WTC11 (cell line): ENCODE data around the gene CNTNAP2. TPM values are rescaled to one million over a fixed set of nuclear protein-coding genes. Genes with fewer than 3 reads are reported as not detected.

Experiments
- ATAC-seq: fragments of 200-7000 bp; cut with Tn5 transposase; 2 replicates; pipeline ENCODE4 v1.10.0; 2021; ENCODE audit warnings: mild to moderate bottlenecking, moderate library complexity
- CTCF ChIA-PET: fragments of 300-600 bp; sonication (Branson Sonifier 250); formaldehyde crosslinking; loops from one replicate; lab custom pipeline; 2021; ENCODE audit warnings: antibody characterized with exemption; lab: Charles Lee
- POLR2A ChIA-PET: fragments of 350-600 bp; sonication (Branson Sonifier 250); formaldehyde crosslinking; loops from one replicate; lab custom pipeline; 2021; ENCODE audit warnings: antibody characterized with exemption; lab: Charles Lee
- DNase-seq: peaks from one replicate; pipeline ENCODE4 v3.0.0; 2021; ENCODE audit warnings: low spot score
- H3K27ac Mint-ChIP-seq: 2 replicates; pipeline ENCODE4 v1.8.0; 2021; ENCODE audit warnings: mixed read lengths
- H3K27me3 Mint-ChIP-seq: 2 replicates; pipeline ENCODE4 v1.8.0; 2021; ENCODE audit warnings: low read depth, mild to moderate bottlenecking, moderate library complexity, mixed read lengths
- H3K36me3 Mint-ChIP-seq: 2 replicates; pipeline ENCODE4 v1.8.0; 2021; ENCODE audit warnings: mixed read lengths
- H3K4me1 Mint-ChIP-seq: 2 replicates; pipeline ENCODE4 v1.8.0; 2022; ENCODE audit warnings: mixed read lengths
- H3K4me3 Mint-ChIP-seq: 2 replicates; pipeline ENCODE4 v1.8.0; 2021; ENCODE audit warnings: mild to moderate bottlenecking, moderate library complexity, mixed read lengths
- H3K9me3 Mint-ChIP-seq: 2 replicates; pipeline ENCODE4 v1.8.0; 2021; ENCODE audit warnings: mixed read lengths
- E2F5 ChIP-seq: sonication (generic); formaldehyde crosslinking; IDR thresholded peaks from 2 replicates; pipeline ENCODE4 v1.8.1; 2022; ENCODE audit warnings: mild to moderate bottlenecking, moderate library complexity, missing genetic modification reagents
- GABPB1 ChIP-seq: sonication (generic); formaldehyde crosslinking; IDR thresholded peaks from 2 replicates; pipeline ENCODE4 v1.8.1; 2023; ENCODE audit warnings: mild to moderate bottlenecking, missing genetic modification reagents
- GRHL2 ChIP-seq: fragments of 250-450 bp; sonication (Bioruptor Pico); IDR thresholded peaks from 2 replicates; pipeline ENCODE4 v1.8.0; 2022; ENCODE audit warnings: mild to moderate bottlenecking, moderate library complexity; ENCODE audit not compliant: insufficient replicate concordance, severe bottlenecking
- KAT7 ChIP-seq: sonication (generic); formaldehyde crosslinking; IDR thresholded peaks from 2 replicates; pipeline ENCODE4 v1.8.1; 2023; ENCODE audit warnings: missing genetic modification reagents, mild to moderate bottlenecking, borderline replicate concordance
- MXD4 ChIP-seq: fragments of 250-450 bp; sonication (Bioruptor Pico); IDR thresholded peaks from 2 replicates; pipeline ENCODE4 v1.8.0; 2021; ENCODE audit warnings: mild to moderate bottlenecking, moderate library complexity, borderline replicate concordance
- NR3C1 ChIP-seq: sonication (generic); formaldehyde crosslinking; conservative IDR thresholded peaks from 2 replicates; pipeline ENCODE4 v1.8.1; 2023; ENCODE audit warnings: low read depth, mild to moderate bottlenecking, missing genetic modification reagents
- RORB ChIP-seq: fragments of 250-450 bp; sonication (Bioruptor Pico); IDR thresholded peaks from 2 replicates; pipeline ENCODE4 v1.9.0; 2021; ENCODE audit warnings: mild to moderate bottlenecking
- SMAD3 ChIP-seq: sonication (generic); formaldehyde crosslinking; IDR thresholded peaks from 2 replicates; pipeline ENCODE4 v1.8.0; 2022; ENCODE audit warnings: missing genetic modification reagents, mild to moderate bottlenecking, borderline replicate concordance
- SOX15 ChIP-seq: fragments of 250-450 bp; sonication (Bioruptor Pico); IDR thresholded peaks from 2 replicates; pipeline ENCODE4 v1.9.0; 2021; ENCODE audit warnings: mild to moderate bottlenecking
- TCF7 ChIP-seq: sonication (generic); formaldehyde crosslinking; IDR thresholded peaks from 2 replicates; pipeline ENCODE4 v1.8.0; 2022; ENCODE audit warnings: mild to moderate bottlenecking, low read depth, missing genetic modification reagents, moderate library complexity
- TEAD1 ChIP-seq: sonication (generic); formaldehyde crosslinking; IDR thresholded peaks from 2 replicates; pipeline ENCODE4 v1.8.0; 2022; ENCODE audit warnings: mild to moderate bottlenecking, missing genetic modification reagents
- ZBTB43 ChIP-seq: sonication (generic); formaldehyde crosslinking; IDR thresholded peaks from 2 replicates; pipeline ENCODE4 v1.8.1; 2023; ENCODE audit warnings: mild to moderate bottlenecking, missing genetic modification reagents
- ZNF121 ChIP-seq: sonication (generic); formaldehyde crosslinking; IDR thresholded peaks from 2 replicates; pipeline ENCODE4 v1.8.0; 2023; ENCODE audit warnings: missing genetic modification reagents
- ZNF138 ChIP-seq: sonication (generic); formaldehyde crosslinking; conservative IDR thresholded peaks from 2 replicates; pipeline ENCODE4 v1.8.1; 2022; ENCODE audit warnings: mild to moderate bottlenecking, moderate library complexity, missing genetic modification reagents
- ZNF317 ChIP-seq: sonication (generic); formaldehyde crosslinking; IDR thresholded peaks from 2 replicates; pipeline ENCODE4 v1.8.1; 2023; ENCODE audit warnings: low read depth, mild to moderate bottlenecking, moderate library complexity, missing genetic modification reagents, borderline replicate concordance
- ZNF423 ChIP-seq: fragments of 250-450 bp; sonication (Bioruptor Pico); IDR thresholded peaks from 2 replicates; pipeline ENCODE4 v2.1.2; 2022; ENCODE audit warnings: mild to moderate bottlenecking, moderate library complexity
- total RNA-seq: library from RNA; stranded (reverse); gene quantifications from 3 replicates; pipeline ENCODE4 v1.2.3, GENCODE V29; 2021
- TF ChIP-seq, protein P1 (sequence below): fragments of 250-450 bp; sonication (Bioruptor Pico); IDR thresholded peaks from 2 replicates; pipeline ENCODE4 v1.8.0; 2021; ENCODE audit warnings: mild to moderate bottlenecking
- TF ChIP-seq, protein P2 (sequence below): fragments of 250-450 bp; sonication (Bioruptor Pico); IDR thresholded peaks from 2 replicates; pipeline ENCODE4 v2.1.2; 2022; ENCODE audit warnings: mild to moderate bottlenecking, moderate library complexity
- TF ChIP-seq, protein P3 (sequence below): sonication (generic); formaldehyde crosslinking; IDR thresholded peaks from 2 replicates; pipeline ENCODE4 v1.8.0; 2023; ENCODE audit warnings: missing genetic modification reagents, mild to moderate bottlenecking, borderline replicate concordance
- TF ChIP-seq, protein P4 (sequence below): sonication (generic); formaldehyde crosslinking; IDR thresholded peaks from 2 replicates; pipeline ENCODE4 v1.8.0; 2022; ENCODE audit warnings: mild to moderate bottlenecking, missing genetic modification reagents
- TF ChIP-seq, protein P5 (sequence below): sonication (generic); formaldehyde crosslinking; IDR thresholded peaks from 2 replicates; pipeline ENCODE4 v1.8.1; 2022; ENCODE audit warnings: low read depth, mild to moderate bottlenecking, moderate library complexity, missing genetic modification reagents, borderline replicate concordance

Gene CNTNAP2
- total RNA-seq, 1 experiment from 2014 or later, result 63.8 TPM

- Mint-ChIP-seq H3K36me3 (no peaks in the 10 kb centered on the region), H3K9me3 (peaks cover 4% of the 10 kb centered on the region; the same call in 1 of the 2 replicates), H3K4me3 (no peak overlapping the region), H3K27ac (no peak overlapping the region), H3K4me1 (peaks cover 20% of the 10 kb centered on the region), H3K27me3 (no peaks in the 10 kb centered on the region; the same call in 1 of the 2 replicates)
- DNase-seq, result no peak
- POLR2A ChIA-PET, result no interaction called here
- ATAC-seq, result no peak
- CTCF ChIA-PET, result no interaction called here
- TF ChIP-seq ZNF121 (CRISPR knock-in tag) (no peak), TCF7 (no peak), TEAD1 (CRISPR knock-in tag) (no peak), MXD4 (CRISPR knock-in tag) (no peak), ZNF423 (no peak), ZNF317 (CRISPR knock-in tag) (no peak), ZNF138 (no peak), KAT7 (no peak), RORB (CRISPR knock-in tag) (no peak)
- TF ChIP-seq, protein P1, sequence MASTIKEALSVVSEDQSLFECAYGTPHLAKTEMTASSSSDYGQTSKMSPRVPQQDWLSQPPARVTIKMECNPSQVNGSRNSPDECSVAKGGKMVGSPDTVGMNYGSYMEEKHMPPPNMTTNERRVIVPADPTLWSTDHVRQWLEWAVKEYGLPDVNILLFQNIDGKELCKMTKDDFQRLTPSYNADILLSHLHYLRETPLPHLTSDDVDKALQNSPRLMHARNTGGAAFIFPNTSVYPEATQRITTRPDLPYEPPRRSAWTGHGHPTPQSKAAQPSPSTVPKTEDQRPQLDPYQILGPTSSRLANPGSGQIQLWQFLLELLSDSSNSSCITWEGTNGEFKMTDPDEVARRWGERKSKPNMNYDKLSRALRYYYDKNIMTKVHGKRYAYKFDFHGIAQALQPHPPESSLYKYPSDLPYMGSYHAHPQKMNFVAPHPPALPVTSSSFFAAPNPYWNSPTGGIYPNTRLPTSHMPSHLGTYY (CRISPR knock-in tag), result no peak
- TF ChIP-seq, protein P2, sequence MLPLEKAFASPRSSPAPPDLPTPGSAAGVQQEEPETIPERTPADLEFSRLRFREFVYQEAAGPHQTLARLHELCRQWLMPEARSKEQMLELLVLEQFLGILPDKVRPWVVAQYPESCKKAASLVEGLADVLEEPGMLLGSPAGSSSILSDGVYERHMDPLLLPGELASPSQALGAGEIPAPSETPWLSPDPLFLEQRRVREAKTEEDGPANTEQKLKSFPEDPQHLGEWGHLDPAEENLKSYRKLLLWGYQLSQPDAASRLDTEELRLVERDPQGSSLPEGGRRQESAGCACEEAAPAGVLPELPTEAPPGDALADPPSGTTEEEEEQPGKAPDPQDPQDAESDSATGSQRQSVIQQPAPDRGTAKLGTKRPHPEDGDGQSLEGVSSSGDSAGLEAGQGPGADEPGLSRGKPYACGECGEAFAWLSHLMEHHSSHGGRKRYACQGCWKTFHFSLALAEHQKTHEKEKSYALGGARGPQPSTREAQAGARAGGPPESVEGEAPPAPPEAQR (CRISPR knock-in tag), result no peak
- TF ChIP-seq, protein P3, sequence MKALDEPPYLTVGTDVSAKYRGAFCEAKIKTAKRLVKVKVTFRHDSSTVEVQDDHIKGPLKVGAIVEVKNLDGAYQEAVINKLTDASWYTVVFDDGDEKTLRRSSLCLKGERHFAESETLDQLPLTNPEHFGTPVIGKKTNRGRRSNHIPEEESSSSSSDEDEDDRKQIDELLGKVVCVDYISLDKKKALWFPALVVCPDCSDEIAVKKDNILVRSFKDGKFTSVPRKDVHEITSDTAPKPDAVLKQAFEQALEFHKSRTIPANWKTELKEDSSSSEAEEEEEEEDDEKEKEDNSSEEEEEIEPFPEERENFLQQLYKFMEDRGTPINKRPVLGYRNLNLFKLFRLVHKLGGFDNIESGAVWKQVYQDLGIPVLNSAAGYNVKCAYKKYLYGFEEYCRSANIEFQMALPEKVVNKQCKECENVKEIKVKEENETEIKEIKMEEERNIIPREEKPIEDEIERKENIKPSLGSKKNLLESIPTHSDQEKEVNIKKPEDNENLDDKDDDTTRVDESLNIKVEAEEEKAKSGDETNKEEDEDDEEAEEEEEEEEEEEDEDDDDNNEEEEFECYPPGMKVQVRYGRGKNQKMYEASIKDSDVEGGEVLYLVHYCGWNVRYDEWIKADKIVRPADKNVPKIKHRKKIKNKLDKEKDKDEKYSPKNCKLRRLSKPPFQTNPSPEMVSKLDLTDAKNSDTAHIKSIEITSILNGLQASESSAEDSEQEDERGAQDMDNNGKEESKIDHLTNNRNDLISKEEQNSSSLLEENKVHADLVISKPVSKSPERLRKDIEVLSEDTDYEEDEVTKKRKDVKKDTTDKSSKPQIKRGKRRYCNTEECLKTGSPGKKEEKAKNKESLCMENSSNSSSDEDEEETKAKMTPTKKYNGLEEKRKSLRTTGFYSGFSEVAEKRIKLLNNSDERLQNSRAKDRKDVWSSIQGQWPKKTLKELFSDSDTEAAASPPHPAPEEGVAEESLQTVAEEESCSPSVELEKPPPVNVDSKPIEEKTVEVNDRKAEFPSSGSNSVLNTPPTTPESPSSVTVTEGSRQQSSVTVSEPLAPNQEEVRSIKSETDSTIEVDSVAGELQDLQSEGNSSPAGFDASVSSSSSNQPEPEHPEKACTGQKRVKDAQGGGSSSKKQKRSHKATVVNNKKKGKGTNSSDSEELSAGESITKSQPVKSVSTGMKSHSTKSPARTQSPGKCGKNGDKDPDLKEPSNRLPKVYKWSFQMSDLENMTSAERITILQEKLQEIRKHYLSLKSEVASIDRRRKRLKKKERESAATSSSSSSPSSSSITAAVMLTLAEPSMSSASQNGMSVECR (CRISPR knock-in tag), result no peak
Measured at GRCh38 chr7:148121401-148121800, 2004.8 kb downstream of the CNTNAP2 start.

GRCh38 chr7:148121847-148122246 is 2005.2 kb downstream of the CNTNAP2 start:
- no peak overlapping the region for H3K27ac Mint-ChIP-seq

More at GRCh38 chr7:148121847-148122246, 2005.2 kb downstream of the CNTNAP2 start:
- POLR2A ChIA-PET, result no interaction called here
- peaks cover 7% of the 10 kb centered on the region; the same call in 1 of the 2 replicates for H3K9me3 Mint-ChIP-seq
- DNase-seq, result no peak
- no peak overlapping the region for H3K4me3 Mint-ChIP-seq
- TF ChIP-seq SOX15 (CRISPR knock-in tag), result no peak
- TF ChIP-seq, protein P2 (CRISPR knock-in tag), result no peak
- no peak for TF ChIP-seq GRHL2 (CRISPR knock-in tag)
- TF ChIP-seq SMAD3 (CRISPR knock-in tag), result no peak
- no peak for TF ChIP-seq NR3C1 (CRISPR knock-in tag)
- TF ChIP-seq ZBTB43 (CRISPR knock-in tag), result no peak
- no peak for TF ChIP-seq E2F5 (CRISPR knock-in tag)
- TF ChIP-seq, protein P4, sequence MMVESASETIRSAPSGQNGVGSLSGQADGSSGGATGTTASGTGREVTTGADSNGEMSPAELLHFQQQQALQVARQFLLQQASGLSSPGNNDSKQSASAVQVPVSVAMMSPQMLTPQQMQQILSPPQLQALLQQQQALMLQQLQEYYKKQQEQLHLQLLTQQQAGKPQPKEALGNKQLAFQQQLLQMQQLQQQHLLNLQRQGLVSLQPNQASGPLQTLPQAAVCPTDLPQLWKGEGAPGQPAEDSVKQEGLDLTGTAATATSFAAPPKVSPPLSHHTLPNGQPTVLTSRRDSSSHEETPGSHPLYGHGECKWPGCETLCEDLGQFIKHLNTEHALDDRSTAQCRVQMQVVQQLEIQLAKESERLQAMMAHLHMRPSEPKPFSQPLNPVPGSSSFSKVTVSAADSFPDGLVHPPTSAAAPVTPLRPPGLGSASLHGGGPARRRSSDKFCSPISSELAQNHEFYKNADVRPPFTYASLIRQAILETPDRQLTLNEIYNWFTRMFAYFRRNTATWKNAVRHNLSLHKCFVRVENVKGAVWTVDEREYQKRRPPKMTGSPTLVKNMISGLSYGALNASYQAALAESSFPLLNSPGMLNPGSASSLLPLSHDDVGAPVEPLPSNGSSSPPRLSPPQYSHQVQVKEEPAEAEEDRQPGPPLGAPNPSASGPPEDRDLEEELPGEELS, result no peak
- TF ChIP-seq GABPB1 (CRISPR knock-in tag), result no peak
- TF ChIP-seq, protein P5, sequence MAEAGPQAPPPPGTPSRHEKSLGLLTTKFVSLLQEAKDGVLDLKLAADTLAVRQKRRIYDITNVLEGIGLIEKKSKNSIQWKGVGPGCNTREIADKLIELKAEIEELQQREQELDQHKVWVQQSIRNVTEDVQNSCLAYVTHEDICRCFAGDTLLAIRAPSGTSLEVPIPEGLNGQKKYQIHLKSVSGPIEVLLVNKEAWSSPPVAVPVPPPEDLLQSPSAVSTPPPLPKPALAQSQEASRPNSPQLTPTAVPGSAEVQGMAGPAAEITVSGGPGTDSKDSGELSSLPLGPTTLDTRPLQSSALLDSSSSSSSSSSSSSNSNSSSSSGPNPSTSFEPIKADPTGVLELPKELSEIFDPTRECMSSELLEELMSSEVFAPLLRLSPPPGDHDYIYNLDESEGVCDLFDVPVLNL, result no peak
- H3K27me3 Mint-ChIP-seq, result no peaks in the 10 kb centered on the region; the same call in 1 of the 2 replicates
- no peak for ATAC-seq
- peaks cover 18% of the 10 kb centered on the region for H3K4me1 Mint-ChIP-seq
- H3K36me3 Mint-ChIP-seq, result no peaks in the 10 kb centered on the region
- CTCF ChIA-PET, result no interaction called here
